PC-9 (cell line): Measurements from ENCODE around the gene RSPH10B2. TPM values are rescaled to one million over a fixed set of nuclear protein-coding genes. Genes with fewer than 3 reads are reported as not detected.
"Not testable (repeated sequence)": the region's sequence is repeated elsewhere in the genome, so short reads cannot be mapped to it uniquely, and the experiment has no call there.

Experiments
- BruUV-seq: library from RNA; stranded (reverse); fragments of 400-500 nt; replicated peaks from 2 replicates; lab custom pipeline; 2021; lab: Mats Ljungman, UMichigan
- CTCF ChIA-PET: fragments of 300-600 bp; sonication (Branson Sonifier 250); formaldehyde crosslinking; loops from one replicate; lab custom pipeline; 2022; ENCODE audit warnings: antibody characterized with exemption; lab: Charles Lee
- POLR2A ChIA-PET: fragments of 300-600 bp; sonication (Branson Sonifier 250); formaldehyde crosslinking; loops from one replicate; lab custom pipeline; 2022; ENCODE audit warnings: antibody characterized with exemption; ENCODE audit not compliant: unreplicated experiment; lab: Charles Lee
- DNase-seq, 2 experiments: peaks; one replicate each; pipeline versions ENCODE4 v3.0.0 to v3.0.0-alpha.2; 2015 to 2022; ENCODE audit warnings: mixed read lengths in 1 of 2
- H2AFZ ChIP-seq: fragments of 200-600 bp; sonication (generic); 2 replicates; pipeline ENCODE4 v1.8.1; 2017; ENCODE audit warnings: antibody characterized with exemption
- H3F3A ChIP-seq: fragments of 200-600 bp; sonication (generic); 2 replicates; pipeline ENCODE4 v1.8.1; 2017; ENCODE audit warnings: antibody characterized with exemption, mild to moderate bottlenecking, low read depth; ENCODE audit not compliant: insufficient read depth
- H3K27ac ChIP-seq: fragments of 200-600 bp; sonication (generic); 2 replicates; pipeline ENCODE4 v1.6.1; 2016; ENCODE audit warnings: mixed run types
- H3K27me3 ChIP-seq: fragments of 200-600 bp; sonication (generic); 2 replicates; pipeline ENCODE4 v1.6.1; 2016; ENCODE audit warnings: low read depth, mixed run types; ENCODE audit not compliant: insufficient read depth
- H3K36me3 ChIP-seq: fragments of 200-600 bp; sonication (generic); 2 replicates; pipeline ENCODE4 v1.6.1; 2016; ENCODE audit warnings: low read depth, mixed run types
- H3K4me1 ChIP-seq: fragments of 200-600 bp; sonication (generic); replicated peaks from 2 replicates; pipeline ENCODE4 v1.6.1; 2016; ENCODE audit warnings: mixed run types; ENCODE audit not compliant: insufficient read depth
- H3K4me2 ChIP-seq: fragments of 200-600 bp; sonication (generic); 2 replicates; pipeline ENCODE4 v1.6.1; 2017; ENCODE audit warnings: mixed run types
- H3K4me3 ChIP-seq: fragments of 200-600 bp; sonication (generic); 2 replicates; pipeline ENCODE4 v1.6.1; 2016; ENCODE audit warnings: mixed run types
- H3K79me2 ChIP-seq: fragments of 200-600 bp; sonication (generic); 2 replicates; pipeline ENCODE4 v1.6.1; 2017; ENCODE audit warnings: low read depth, mixed run types
- H3K9me2 ChIP-seq: fragments of 200-600 bp; sonication (generic); 2 replicates; pipeline ENCODE4 v1.8.1; 2017; ENCODE audit warnings: mild to moderate bottlenecking; ENCODE audit not compliant: insufficient read depth
- H3K9me3 ChIP-seq: fragments of 200-600 bp; sonication (generic); 2 replicates; pipeline ENCODE4 v1.8.1; 2016; ENCODE audit warnings: low read depth; ENCODE audit not compliant: insufficient read depth
- H4K20me1 ChIP-seq: fragments of 200-600 bp; sonication (generic); 2 replicates; pipeline ENCODE4 v1.8.1; 2017; ENCODE audit not compliant: insufficient read depth
- intact Hi-C: fragments of 100-400 bp; cut with micrococcal nuclease; formaldehyde crosslinking; loops from one replicate; pipeline ENCODE4 v1.10.0; 2022; ENCODE audit not compliant: unreplicated experiment
- total RNA-seq: library from RNA; stranded (reverse); gene quantifications from 2 replicates; pipeline ENCODE4 v1.2.3, GENCODE V29; 2021

Gene RSPH10B2
- total RNA-seq, 1 experiment from 2014 or later = 0.76 TPM

DNA sequence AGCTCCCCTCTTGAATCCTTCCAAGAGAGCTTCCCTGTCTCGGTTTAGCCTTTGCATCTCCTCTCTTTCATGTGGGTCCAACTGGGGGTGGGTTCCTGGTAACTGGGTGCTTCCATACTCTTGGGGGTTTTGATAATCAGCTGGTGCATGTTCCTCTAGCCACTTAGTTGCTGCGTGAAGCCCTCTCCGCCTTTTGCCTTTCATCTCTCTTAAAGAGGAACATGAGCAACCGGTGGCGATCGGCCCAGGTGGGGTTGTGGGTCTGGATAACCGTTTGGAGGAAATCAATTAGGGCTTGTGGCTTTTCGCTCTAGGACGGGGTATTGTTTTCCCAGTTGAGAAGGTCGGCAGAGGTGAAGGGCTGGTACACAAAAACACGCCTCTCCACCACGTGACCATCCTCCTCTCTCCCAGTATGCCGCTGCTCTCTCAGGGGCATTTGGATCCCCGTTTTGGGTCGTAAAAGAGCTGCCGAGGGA, 92.1 kb downstream of the RSPH10B2 start:
- peaks cover 21% of the 10 kb centered on the region for H3F3A ChIP-seq
- H3K27me3 ChIP-seq, CTCF ChIA-PET, H3K4me2 ChIP-seq, H3K9me3 ChIP-seq, DNase-seq, POLR2A ChIA-PET, H2AFZ ChIP-seq, H3K27ac ChIP-seq, BruUV-seq, H3K9me2 ChIP-seq, H3K79me2 ChIP-seq, H3K36me3 ChIP-seq, intact Hi-C loops, H3K4me3 ChIP-seq, H4K20me1 ChIP-seq: not testable (repeated sequence)
- peaks cover 30% of the 10 kb centered on the region for H3K4me1 ChIP-seq

DNA sequence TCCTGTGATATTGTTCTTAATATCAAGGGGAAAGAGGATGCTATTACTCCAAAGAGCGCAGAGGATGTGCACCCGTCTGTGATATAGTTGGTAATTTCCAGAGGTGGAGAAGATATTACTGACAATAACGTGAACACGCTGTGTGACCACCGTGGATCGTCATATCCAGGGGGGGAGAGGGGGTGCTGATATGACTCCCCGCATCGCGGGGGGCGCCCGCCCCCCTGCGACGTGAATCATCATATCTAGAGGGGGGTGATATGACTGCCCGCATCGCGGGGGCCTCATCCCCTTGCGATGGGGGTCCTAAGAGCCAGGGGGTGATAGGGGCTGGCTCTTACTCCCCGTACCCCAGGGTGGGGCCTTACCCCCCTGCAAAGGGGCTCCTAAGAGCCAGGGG, 93.8 kb downstream of the RSPH10B2 start:
- intact Hi-C loops, BruUV-seq, H2AFZ ChIP-seq, H3K27me3 ChIP-seq, H3K9me2 ChIP-seq, CTCF ChIA-PET, H3K9me3 ChIP-seq, POLR2A ChIA-PET, H3K36me3 ChIP-seq, H3K4me2 ChIP-seq, H3K4me3 ChIP-seq, H3K79me2 ChIP-seq, H3K27ac ChIP-seq, H4K20me1 ChIP-seq, DNase-seq: not testable (repeated sequence)
- H3F3A ChIP-seq = peaks cover 12% of the 10 kb centered on the region; the same call in 1 of the 2 replicates
- H3K4me1 ChIP-seq = peaks cover 15% of the 10 kb centered on the region

Other genes starting within 250 kb of the RSPH10B2 start
- 1.3 and 1.7 TPM in 2 replicates for gene GRID2IP, start 202.6 kb upstream of the RSPH10B2 start, total RNA-seq
- 96.1 and 123 TPM in 2 replicates for gene ZDHHC4, start 176.6 kb upstream of the RSPH10B2 start, total RNA-seq
- gene INTS15, start 164.1 kb upstream of the RSPH10B2 start, total RNA-seq = 21.4 and 28.7 TPM in 2 replicates
- gene ZNF853, start 138.5 kb upstream of the RSPH10B2 start, total RNA-seq = 7.9 and 13.5 TPM in 2 replicates
- gene ZNF316, start 116.8 kb upstream of the RSPH10B2 start, total RNA-seq = 28.4 and 34.8 TPM in 2 replicates
- 25.2 and 37.5 TPM in 2 replicates for gene ZNF12, start 47.2 kb upstream of the RSPH10B2 start, total RNA-seq
- gene CCZ1B, start 72.2 kb downstream of the RSPH10B2 start, total RNA-seq = 106 and 166 TPM in 2 replicates